OCI-LY7 (cell line): ENCODE data around the gene BCL7A. TPM values are rescaled to one million over a fixed set of nuclear protein-coding genes. Genes with fewer than 3 reads are reported as not detected.

ENCODE experiments used
- BruUV-seq: library from RNA; stranded (reverse); fragments of 400-500 nt; replicated peaks from 2 replicates; lab custom pipeline; 2021; lab: Mats Ljungman, UMichigan
- CTCF ChIA-PET: fragments of 300-600 bp; sonication (Branson Sonifier 250); formaldehyde crosslinking; loops from one replicate; lab custom pipeline; 2022; ENCODE audit warnings: antibody characterized with exemption; ENCODE audit not compliant: unreplicated experiment; lab: Charles Lee
- POLR2A ChIA-PET: fragments of 300-600 bp; sonication (Branson Sonifier 250); formaldehyde crosslinking; loops from one replicate; lab custom pipeline; 2022; ENCODE audit warnings: antibody characterized with exemption; lab: Charles Lee
- DNase-seq: peaks from one replicate; pipeline ENCODE4 v3.0.0-alpha.2; 2015; ENCODE audit warnings: low spot score
- H2AFZ ChIP-seq: fragments of 200-600 bp; sonication (generic), shearing (Covaris generic); 2 replicates; pipeline ENCODE4 v1.6.1; 2014; ENCODE audit warnings: mild to moderate bottlenecking, antibody characterized with exemption, low read length, moderate library complexity
- H3K27ac ChIP-seq: fragments of 200-600 bp; sonication (generic); 2 replicates; pipeline ENCODE4 v1.5.1; 2014; ENCODE audit warnings: mixed run types, low read depth, mild to moderate bottlenecking, moderate library complexity, low read length, inconsistent platforms; ENCODE audit not compliant: poor library complexity, severe bottlenecking
- H3K36me3 ChIP-seq: fragments of 200-600 bp; sonication (generic); 2 replicates; pipeline ENCODE4 v1.6.1; 2014; ENCODE audit warnings: mild to moderate bottlenecking, antibody characterized with exemption, low read length, moderate library complexity, mixed read lengths; ENCODE audit not compliant: insufficient read depth
- H3K4me1 ChIP-seq: fragments of 200-600 bp; sonication (generic); 2 replicates; pipeline ENCODE4 v1.5.1; 2014; ENCODE audit warnings: mild to moderate bottlenecking, low read length; ENCODE audit not compliant: insufficient read depth, poor library complexity, severe bottlenecking
- H3K4me2 ChIP-seq: fragments of 200-600 bp; sonication (generic); 2 replicates; pipeline ENCODE4 v1.6.1; 2014; ENCODE audit warnings: mild to moderate bottlenecking, low read length
- H3K4me3 ChIP-seq: fragments of 200-600 bp; sonication (generic); 2 replicates; pipeline ENCODE4 v1.5.1; 2014; ENCODE audit warnings: mild to moderate bottlenecking, low read depth, low read length; ENCODE audit not compliant: poor library complexity, severe bottlenecking
- H3K79me2 ChIP-seq: fragments of 200-600 bp; sonication (generic); 2 replicates; pipeline ENCODE4 v1.6.1; 2016; ENCODE audit warnings: low read depth, mild to moderate bottlenecking, low read length, moderate library complexity, mixed read lengths; ENCODE audit not compliant: insufficient read depth
- H3K9me2 ChIP-seq: fragments of 200-600 bp; sonication (generic); 2 replicates; pipeline ENCODE4 v1.6.1; 2016; ENCODE audit warnings: mild to moderate bottlenecking, low read length, mixed read lengths; ENCODE audit not compliant: insufficient read depth
- H3K9me3 ChIP-seq: fragments of 200-600 bp; sonication (generic); 2 replicates; pipeline ENCODE4 v1.6.1; 2014; ENCODE audit warnings: mild to moderate bottlenecking, mixed run types, low read length, mixed read lengths
- H4K20me1 ChIP-seq: fragments of 200-600 bp; sonication (generic); 2 replicates; pipeline ENCODE4 v1.6.1; 2014; ENCODE audit warnings: mild to moderate bottlenecking, antibody characterized with exemption, low read length, moderate library complexity, mixed read lengths; ENCODE audit not compliant: insufficient read depth
- CTCF ChIP-seq: fragments of 200-600 bp; sonication (generic); conservative IDR thresholded peaks from 2 replicates; pipeline ENCODE4 v1.5.1; 2014; ENCODE audit warnings: mild to moderate bottlenecking, antibody characterized with exemption, low read length, moderate library complexity, mixed read lengths
- EZH2phosphoT487 ChIP-seq: fragments of 200-600 bp; sonication (generic); IDR thresholded peaks from 2 replicates; pipeline ENCODE4 v1.6.1; 2018; ENCODE audit warnings: low read depth, borderline replicate concordance, mild to moderate bottlenecking, mixed run types, antibody characterized with exemption, low read length, moderate library complexity, mixed read lengths
- intact Hi-C: fragments of 100-400 bp; cut with micrococcal nuclease; formaldehyde crosslinking; loops from one replicate; pipeline ENCODE4 v1.10.0; 2022; ENCODE audit not compliant: unreplicated experiment
- total RNA-seq, 2 experiments: library from RNA; depleted of rRNA in 1 of 2; stranded (reverse); fragments of >200 nt in 1 of 2; shearing (Covaris generic) in 1 of 2; gene quantifications; 2 replicates each; pipeline ENCODE4 v1.2.3, GENCODE V29; 2014 to 2022

The BCL7A gene
- total RNA-seq, 2 experiments from 2014 or later: 76.2 to 84.7 TPM

- ChIA-PET CTCF (no interaction called here), POLR2A (interaction anchor here (0.6 kb wide), 1 partner anchor 878 kb away, joined by 3 read pairs; no protein-coding TSS in a partner anchor)
- no peak for TF ChIP-seq CTCF
- no peak for TF ChIP-seq EZH2phosphoT487
- Histone ChIP-seq H3K4me2 (no peak overlapping the region), H2AFZ (no peak overlapping the region), H3K9me3 (no peaks in the 10 kb centered on the region), H3K9me2 (no peaks in the 10 kb centered on the region), H3K79me2 (no peaks in the 10 kb centered on the region), H3K4me3 (no peak overlapping the region), H3K4me1 (no peaks in the 10 kb centered on the region), H3K36me3 (peaks cover 91% of the 10 kb centered on the region), H4K20me1 (no peaks in the 10 kb centered on the region), H3K27ac (no peak overlapping the region)
- DNase-seq: no peak
- no TSS peak for BruUV-seq
- intact Hi-C loops: no loop called here
These were observed 26.5 kb downstream of the BCL7A start for GRCh38 chr12:122048151-122048550.

GRCh38 chr12:122049827-122050226, 28.1 kb downstream of the BCL7A start:
- intact Hi-C loops: loop anchor here (5.0 kb wide), 1 partner anchor 142 kb away; no protein-coding TSS in a partner anchor
- CTCF ChIA-PET: no interaction called here
- Histone ChIP-seq H3K4me3 (no peak overlapping the region), H4K20me1 (no peaks in the 10 kb centered on the region), H3K79me2 (no peaks in the 10 kb centered on the region), H3K4me1 (no peaks in the 10 kb centered on the region), H3K9me3 (no peaks in the 10 kb centered on the region), H3K9me2 (no peaks in the 10 kb centered on the region), H3K27ac (no peak overlapping the region), H3K4me2 (no peak overlapping the region), H3K36me3 (peaks cover 84% of the 10 kb centered on the region), H2AFZ (no peak overlapping the region)
- POLR2A ChIA-PET: no interaction called here
- no peak for DNase-seq
- BruUV-seq: no TSS peak
- TF ChIP-seq EZH2phosphoT487: no peak
- no peak for TF ChIP-seq CTCF

GRCh38 chr12:122050706-122051105, 29.0 kb downstream of the BCL7A start:
- DNase-seq: no peak
- no peak overlapping the region for H3K4me2 ChIP-seq
- H3K9me3 ChIP-seq: no peaks in the 10 kb centered on the region
- H3K4me1 ChIP-seq: no peaks in the 10 kb centered on the region
- H2AFZ ChIP-seq: no peak overlapping the region
- CTCF ChIA-PET: no interaction called here
- intact Hi-C loops: loop anchor here (5.0 kb wide), 1 partner anchor 142 kb away; no protein-coding TSS in a partner anchor
- H3K27ac ChIP-seq: no peak overlapping the region
- H3K36me3 ChIP-seq: peaks cover 84% of the 10 kb centered on the region
- no peaks in the 10 kb centered on the region for H3K79me2 ChIP-seq
- BruUV-seq: no TSS peak
- no peaks in the 10 kb centered on the region for H4K20me1 ChIP-seq
- no peaks in the 10 kb centered on the region for H3K9me2 ChIP-seq
- H3K4me3 ChIP-seq: no peak overlapping the region
- TF ChIP-seq EZH2phosphoT487: no peak
- TF ChIP-seq CTCF: no peak
- POLR2A ChIA-PET: no interaction called here
